Cardiac fibroblast (primary cell): ENCODE data around the gene VGF.

Experiments
- DNase-seq, 2 donors: peaks; one replicate each; pipeline versions ENCODE4 v3.0.0 to v3.0.0-alpha.2; 2010; ENCODE audit warnings: low read depth in 2 of 2
- H3K4me3 ChIP-seq, 2 donors: replicated peaks in 1 of 2; 1 replicate in 1 of 2; 2 replicates in 1 of 2; pipeline ENCODE4 v1.5.1; 2011; ENCODE audit warnings: low read depth in 2 of 2, low read length in 2 of 2, mild to moderate bottlenecking in 2 of 2, moderate library complexity in 1 of 2
- TF ChIP-seq, protein P1 (sequence below): IDR thresholded peaks from one replicate; pipeline ENCODE4 v1.5.1; 2011; ENCODE audit warnings: low read depth, mild to moderate bottlenecking, low read length, inconsistent platforms

The VGF gene

DNA sequence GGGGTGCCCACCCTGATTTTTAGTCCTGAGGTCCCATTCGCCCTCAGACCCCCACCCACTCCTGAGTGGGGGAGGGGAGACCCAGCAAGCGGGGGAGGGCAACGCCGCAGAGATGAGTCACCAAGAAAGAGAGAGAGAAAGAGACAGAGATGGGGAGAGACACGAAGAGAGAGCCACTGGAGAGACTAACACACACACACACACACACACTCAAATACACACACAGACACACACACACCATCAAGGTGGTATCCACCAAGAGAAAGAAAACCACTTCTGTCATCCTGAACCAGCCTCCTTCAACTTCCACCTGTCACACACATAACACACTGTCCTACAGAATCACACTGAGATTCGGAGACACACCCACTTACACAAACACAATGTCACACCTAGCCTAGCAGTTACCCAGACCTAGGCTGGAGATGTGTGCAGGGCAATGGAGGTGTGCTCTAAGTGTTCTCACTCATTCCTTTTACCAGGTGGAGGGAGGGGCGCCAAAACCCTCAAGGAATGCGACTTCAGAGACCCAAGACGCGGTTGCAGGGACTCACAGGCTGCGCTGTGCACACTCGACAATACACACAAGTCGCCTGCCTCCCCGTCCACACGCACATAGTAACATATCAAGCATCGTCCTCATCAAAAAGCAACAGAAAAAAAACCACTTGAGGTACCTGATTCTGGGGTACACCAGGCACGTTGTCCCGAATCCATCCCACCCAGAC is 3.9 kb upstream of the VGF start:
- TF ChIP-seq, protein P1, sequence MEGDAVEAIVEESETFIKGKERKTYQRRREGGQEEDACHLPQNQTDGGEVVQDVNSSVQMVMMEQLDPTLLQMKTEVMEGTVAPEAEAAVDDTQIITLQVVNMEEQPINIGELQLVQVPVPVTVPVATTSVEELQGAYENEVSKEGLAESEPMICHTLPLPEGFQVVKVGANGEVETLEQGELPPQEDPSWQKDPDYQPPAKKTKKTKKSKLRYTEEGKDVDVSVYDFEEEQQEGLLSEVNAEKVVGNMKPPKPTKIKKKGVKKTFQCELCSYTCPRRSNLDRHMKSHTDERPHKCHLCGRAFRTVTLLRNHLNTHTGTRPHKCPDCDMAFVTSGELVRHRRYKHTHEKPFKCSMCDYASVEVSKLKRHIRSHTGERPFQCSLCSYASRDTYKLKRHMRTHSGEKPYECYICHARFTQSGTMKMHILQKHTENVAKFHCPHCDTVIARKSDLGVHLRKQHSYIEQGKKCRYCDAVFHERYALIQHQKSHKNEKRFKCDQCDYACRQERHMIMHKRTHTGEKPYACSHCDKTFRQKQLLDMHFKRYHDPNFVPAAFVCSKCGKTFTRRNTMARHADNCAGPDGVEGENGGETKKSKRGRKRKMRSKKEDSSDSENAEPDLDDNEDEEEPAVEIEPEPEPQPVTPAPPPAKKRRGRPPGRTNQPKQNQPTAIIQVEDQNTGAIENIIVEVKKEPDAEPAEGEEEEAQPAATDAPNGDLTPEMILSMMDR = no peak
- DNase-seq = peak in 1 of 2 donors; percentile 11
- no peak overlapping the region for H3K4me3 ChIP-seq

DNA sequence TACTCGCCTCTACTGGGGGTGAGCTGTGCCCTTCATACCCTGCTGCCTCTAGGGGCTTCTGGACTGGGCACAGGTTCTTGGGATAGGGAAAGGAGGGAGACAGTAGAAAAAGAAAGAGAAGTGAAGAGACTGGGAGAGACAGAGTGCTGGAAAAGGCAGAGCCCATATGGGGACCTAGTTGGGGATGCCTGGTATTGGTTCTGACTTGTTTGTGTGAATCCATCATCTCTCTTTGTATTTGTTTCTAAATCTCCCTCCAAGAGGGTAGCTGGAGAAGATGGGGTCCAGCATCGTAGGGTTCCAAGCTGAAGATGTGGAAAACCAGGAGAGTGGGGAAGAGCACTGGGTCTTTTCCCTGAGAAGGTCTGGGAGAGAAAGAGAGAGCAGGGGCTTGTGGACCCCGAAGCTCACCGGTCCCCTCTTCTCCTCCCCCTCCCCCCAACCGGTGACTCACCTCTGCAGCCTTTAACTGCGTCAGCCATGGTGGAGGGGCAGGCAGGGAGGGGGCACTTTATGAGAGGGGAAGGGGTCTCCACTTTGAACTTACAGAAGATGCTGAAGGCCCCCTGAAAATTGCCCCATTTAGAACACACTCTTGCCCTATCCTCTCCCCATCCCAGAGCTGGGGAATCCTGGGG is 3.2 kb upstream of the VGF start:
- no peak overlapping the region for H3K4me3 ChIP-seq
- TF ChIP-seq, protein P1 = no peak
- DNase-seq = no peak

DNA sequence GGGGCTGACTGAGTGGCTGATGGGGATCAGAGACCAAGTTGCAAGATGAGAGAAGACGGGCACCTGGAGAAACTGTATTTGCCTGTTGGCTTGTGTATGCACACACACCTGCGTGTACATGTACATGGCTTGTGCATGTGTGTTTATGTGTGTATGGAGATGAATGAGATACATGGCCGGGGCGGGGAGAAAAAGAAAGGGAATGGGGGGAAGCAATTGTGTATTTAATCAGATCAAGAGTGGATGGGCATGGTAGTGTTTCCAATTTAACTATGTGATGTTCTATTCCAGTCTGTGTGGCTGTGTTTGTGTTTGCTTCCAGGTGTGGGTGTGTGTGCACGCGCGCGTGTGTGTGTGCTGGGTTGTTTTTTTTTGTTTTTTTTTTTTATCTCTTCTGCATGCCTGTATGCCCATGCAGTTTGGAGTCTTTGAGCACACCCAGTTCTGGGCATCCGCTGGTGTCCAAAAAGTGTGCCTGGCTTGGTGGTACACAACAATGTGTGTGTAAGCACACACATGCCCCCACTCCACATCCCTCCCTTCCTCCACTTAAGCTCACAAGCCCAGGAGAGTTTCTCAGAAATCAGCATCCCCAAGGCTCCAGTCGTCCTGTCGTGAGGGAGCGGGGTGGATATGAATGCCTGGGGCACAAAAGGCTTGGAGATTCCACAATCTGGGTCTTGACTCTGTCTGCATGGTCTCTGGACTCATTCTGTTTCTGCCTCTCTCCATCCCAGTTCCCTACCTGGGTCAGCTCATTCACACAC is 2.5 kb upstream of the VGF start:
- H3K4me3 ChIP-seq = no peak overlapping the region
- no peak for DNase-seq
- TF ChIP-seq, protein P1 = no peak

DNA sequence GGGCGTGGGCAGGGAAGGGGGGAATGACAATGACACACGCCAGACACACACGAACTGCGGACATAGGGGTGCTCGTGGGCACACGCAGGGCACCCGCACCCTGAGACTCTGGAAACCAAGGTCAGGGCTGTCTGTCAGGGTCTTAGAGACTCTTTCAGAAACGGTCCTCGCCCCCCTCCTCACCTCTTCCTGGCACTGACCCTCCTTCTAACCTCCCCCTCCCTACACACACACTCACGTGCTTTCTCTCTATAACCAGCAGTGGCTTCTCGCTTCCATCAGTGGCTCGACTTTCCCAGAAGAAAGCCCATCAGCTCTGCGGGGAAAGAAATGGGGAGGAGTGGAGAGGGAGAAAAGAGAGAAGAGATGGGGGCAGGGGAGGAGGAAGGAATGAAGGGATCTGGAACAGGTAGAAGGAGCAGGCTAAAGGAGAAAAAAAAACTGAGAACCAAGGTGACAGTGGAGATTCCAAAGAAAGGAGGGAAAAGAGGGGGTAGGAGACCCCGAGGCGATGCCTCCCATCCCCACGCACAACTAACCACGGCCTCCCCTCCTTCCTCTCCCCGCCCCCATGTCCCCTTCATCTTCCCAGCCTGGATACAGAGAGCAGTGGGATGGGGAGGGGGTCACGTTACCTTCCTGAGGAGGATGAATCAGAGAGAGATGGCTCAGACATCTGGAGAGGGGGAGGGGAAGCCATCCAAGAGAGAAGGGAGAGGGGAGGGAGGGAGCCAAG is 1.7 kb upstream of the VGF start:
- no peak for DNase-seq
- TF ChIP-seq, protein P1 = no peak
- H3K4me3 ChIP-seq = no peak overlapping the region

DNA sequence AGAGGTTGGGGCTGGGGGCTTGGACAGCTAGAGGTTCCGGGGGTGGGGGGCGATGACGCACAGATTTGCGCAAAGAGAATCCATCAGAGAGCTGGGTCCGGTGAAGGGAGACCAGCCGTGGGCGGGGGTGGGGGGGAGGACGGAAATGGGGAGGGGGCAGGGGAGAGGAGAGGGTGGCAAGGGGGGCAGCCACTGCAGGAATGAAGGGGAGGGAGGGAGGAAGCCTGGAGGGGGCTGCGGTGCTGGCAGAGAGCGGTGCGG is 1.2 kb upstream of the VGF start:
- TF ChIP-seq, protein P1 = no peak
- no peak for DNase-seq
- H3K4me3 ChIP-seq = no peak overlapping the region

DNA sequence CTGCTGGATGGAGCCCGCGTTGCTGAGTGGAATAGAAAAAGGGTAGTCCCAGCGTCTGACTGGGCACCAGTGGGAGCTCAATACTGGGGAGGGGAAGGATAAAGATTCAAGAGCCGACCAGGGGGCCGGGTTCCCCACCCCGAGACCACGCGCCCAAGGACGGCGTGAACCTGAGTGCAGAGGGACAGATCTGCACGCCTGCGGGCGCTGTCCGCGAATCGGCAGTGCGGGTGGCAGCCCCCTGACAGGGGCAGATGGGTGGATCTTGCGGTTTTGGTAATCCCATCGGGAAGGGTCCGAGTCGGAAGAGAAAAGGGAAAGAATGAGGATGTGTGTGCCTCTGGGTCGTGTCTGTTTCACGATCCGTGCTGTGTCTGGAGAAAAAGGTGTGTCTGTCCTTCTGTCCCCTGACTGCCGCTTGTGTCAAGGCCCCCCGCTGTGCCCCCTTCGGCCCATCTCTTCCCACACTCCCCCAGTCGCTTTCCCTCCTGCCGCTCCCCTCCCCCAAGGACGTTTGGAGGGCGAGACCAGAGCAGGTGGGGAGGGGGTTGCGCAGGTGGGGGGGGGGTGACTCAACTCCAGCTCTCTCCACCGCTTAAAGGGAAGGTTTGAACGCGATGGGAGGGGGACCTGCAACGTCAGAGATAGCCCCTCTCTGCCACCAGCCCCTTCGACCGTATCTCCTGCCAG is 734 bp upstream of the VGF start:
- TF ChIP-seq, protein P1 = no peak
- peak overlapping the region in 1 of 2 donors; percentile 26 for H3K4me3 ChIP-seq
- no peak for DNase-seq
